Endothelial cell of umbilical vein (primary cell): ENCODE results near the gene CYP4F22. TPM values are rescaled to one million over a fixed set of nuclear protein-coding genes. Genes with fewer than 3 reads are reported as not detected.

ENCODE experiments used
- BruUV-seq: library from RNA; stranded (reverse); fragments of 400-500 nt; replicated peaks from 2 replicates; lab custom pipeline; 2021; lab: Mats Ljungman, UMichigan
- CTCF ChIA-PET: fragments of 300-600, 350-600 bp; sonication (Branson Sonifier 250); formaldehyde crosslinking; loops from one replicate; lab custom pipeline; 2021; ENCODE audit warnings: antibody characterized with exemption, inconsistent platforms; lab: Charles Lee
- POLR2A ChIA-PET: fragments of 300-600, 350-600 bp; sonication (Branson Sonifier 250); formaldehyde crosslinking; loops from one replicate; lab custom pipeline; 2021; ENCODE audit warnings: antibody characterized with exemption, inconsistent platforms; lab: Charles Lee
- DNase-seq: peaks from one replicate; pipeline ENCODE4 v3.0.0-alpha.2; 2011; ENCODE audit warnings: low read depth, low spot score
- FAIRE-seq: peaks from 2 replicates; lab custom pipeline; 2011; peaks lifted over from hg19 to GRCh38; lab: Jason Lieb, UNC
- H2AFZ ChIP-seq: 2 replicates; pipeline ENCODE4 v1.6.0; 2012; ENCODE audit warnings: low read depth, low read length, control low read depth, inconsistent platforms
- H3K27ac ChIP-seq: 2 replicates; pipeline ENCODE4 v1.5.1; 2011; ENCODE audit warnings: low read depth, mild to moderate bottlenecking, control low read depth, low read length, moderate library complexity; ENCODE audit not compliant: insufficient read depth
- H3K27me3 ChIP-seq, 2 experiments: 2 replicates each; pipeline versions ENCODE4 v1.6.0 to v1.6.1; 2011; ENCODE audit warnings: low read length in 2 of 2, mixed read lengths in 1 of 2; ENCODE audit not compliant: control insufficient read depth in 2 of 2, insufficient read depth in 2 of 2
- H3K36me3 ChIP-seq, 2 experiments: 2 replicates in 1 of 2; 3 replicates in 1 of 2; pipeline ENCODE4 v1.5.1; 2011; ENCODE audit warnings: low read length in 2 of 2, mild to moderate bottlenecking in 1 of 2, moderate library complexity in 1 of 2; ENCODE audit not compliant: control insufficient read depth in 2 of 2, insufficient read depth in 2 of 2; ENCODE audit errors: extremely low read depth in 1 of 2
- H3K4me1 ChIP-seq: 3 replicates; pipeline ENCODE4 v1.5.1; 2011; ENCODE audit warnings: mild to moderate bottlenecking, low read length; ENCODE audit not compliant: control insufficient read depth, insufficient read depth; ENCODE audit errors: extremely low read depth
- H3K4me2 ChIP-seq: 2 replicates; pipeline ENCODE4 v1.6.1; 2011; ENCODE audit warnings: low read length, control low read depth, mixed read lengths; ENCODE audit not compliant: insufficient read depth
- H3K4me3 ChIP-seq, 3 experiments: fragments of 200-600 bp in 1 of 3; sonication (generic), shearing (Covaris generic) in 1 of 3; replicated peaks in 1 of 3; 2 replicates each; pipeline ENCODE4 v1.5.1; 2011 to 2016; ENCODE audit warnings: control low read depth in 3 of 3, low read length in 3 of 3, mild to moderate bottlenecking in 2 of 3, inconsistent platforms in 1 of 3, low read depth in 1 of 3, moderate library complexity in 1 of 3; ENCODE audit not compliant: insufficient read depth in 1 of 3
- H3K79me2 ChIP-seq: 2 replicates; pipeline ENCODE4 v1.6.0; 2012; ENCODE audit warnings: low read length, inconsistent platforms; ENCODE audit not compliant: control insufficient read depth, insufficient read depth
- H3K9ac ChIP-seq: replicated peaks from 2 replicates; pipeline ENCODE3; 2011; ENCODE audit warnings: low read length, control low read depth; ENCODE audit not compliant: insufficient read depth; ENCODE audit errors: extremely low read depth
- H3K9me1 ChIP-seq: replicated peaks from 3 replicates; pipeline ENCODE4 v1.6.0; 2011; ENCODE audit warnings: mild to moderate bottlenecking, low read length; ENCODE audit not compliant: control insufficient read depth, insufficient read depth; ENCODE audit errors: extremely low read depth
- H3K9me3 ChIP-seq: replicated peaks from 2 replicates; pipeline ENCODE4 v1.5.1; 2012; ENCODE audit warnings: low read length, inconsistent platforms; ENCODE audit not compliant: control insufficient read depth, insufficient read depth
- H4K20me1 ChIP-seq: replicated peaks from 2 replicates; pipeline ENCODE3; 2011; ENCODE audit warnings: mild to moderate bottlenecking, low read length; ENCODE audit not compliant: control insufficient read depth, insufficient read depth; ENCODE audit errors: extremely low read depth
- CTCF ChIP-seq, 2 donors: IDR thresholded peaks; 1 replicate in 1 of 2; 2 replicates in 1 of 2; pipeline ENCODE4 v1.5.1; 2011; ENCODE audit warnings: low read length in 2 of 2, mild to moderate bottlenecking in 2 of 2, moderate library complexity in 2 of 2, control low read depth in 1 of 2, inconsistent platforms in 1 of 2, low read depth in 1 of 2; ENCODE audit not compliant: insufficient read depth in 1 of 2; ENCODE audit errors: extremely low read depth in 1 of 2
- EZH2 ChIP-seq: IDR thresholded peaks from 2 replicates; pipeline ENCODE4 v1.6.1; 2012; ENCODE audit warnings: borderline replicate concordance, low read depth, mild to moderate bottlenecking, moderate library complexity, low read length, inconsistent platforms; ENCODE audit not compliant: severe bottlenecking
- FOS ChIP-seq: IDR thresholded peaks from 2 replicates; pipeline ENCODE4 v1.6.1; 2011; ENCODE audit warnings: mild to moderate bottlenecking, low read length, moderate library complexity, borderline replicate concordance; ENCODE audit not compliant: insufficient read depth
- GATA2 ChIP-seq: IDR thresholded peaks from 2 replicates; pipeline ENCODE4 v1.7.0; 2011; ENCODE audit warnings: low read depth, mild to moderate bottlenecking, moderate library complexity, mixed read lengths, low read length; ENCODE audit not compliant: insufficient read length, insufficient read depth
- JUN ChIP-seq: IDR thresholded peaks from 2 replicates; pipeline ENCODE4 v1.6.1; 2011; ENCODE audit warnings: borderline replicate concordance, low read depth; ENCODE audit not compliant: insufficient read length, insufficient read depth
- MAX ChIP-seq: IDR thresholded peaks from 2 replicates; pipeline ENCODE4 v1.6.1; 2011; ENCODE audit not compliant: insufficient read depth, insufficient read length
- MYC ChIP-seq: IDR thresholded peaks from one replicate; pipeline ENCODE4 v1.6.1; 2011; ENCODE audit warnings: mild to moderate bottlenecking, low read depth, low read length
- POLR2A ChIP-seq: IDR thresholded peaks from 2 replicates; pipeline ENCODE4 v1.6.1; 2012; ENCODE audit warnings: low read depth, mild to moderate bottlenecking, control low read depth, low read length
- POLR2AphosphoS5 ChIP-seq: IDR thresholded peaks from 2 replicates; pipeline ENCODE4 v1.6.1; 2012; ENCODE audit warnings: low read depth, mild to moderate bottlenecking, control low read depth, low read length, moderate library complexity; ENCODE audit not compliant: insufficient read depth
- dilution Hi-C: fragments of 300-500 bp; cut with MboI; formaldehyde crosslinking; loops from one replicate; pipeline ENCODE4 v1.15.0; 2019; ENCODE audit warnings: low sequenced_read_pairs; ENCODE audit not compliant: extremely low pct_ligation_motif_present
- intact Hi-C: fragments of 100-400 bp; cut with micrococcal nuclease; formaldehyde crosslinking; loops from one replicate; pipeline ENCODE4 v1.10.0; 2022
- polyA plus RNA-seq, 4 experiments: library from polyadenylated mRNA; depleted of rRNA in 3 of 4; stranded (reverse) in 3 of 4; unstranded in 1 of 4; fragments of >200 nt; gene quantifications; 2 replicates each; pipeline versions ENCODE4 v1.2.1 to v1.2.3, GENCODE V29; 2011 to 2012; ENCODE audit warnings: missing spikeins in 1 of 4
- total RNA-seq: library from RNA; stranded (reverse); gene quantifications from 2 replicates; pipeline ENCODE4 v1.2.3, GENCODE V29; 2021

CYP4F22 gene
- total and polyA plus RNA-seq, 2 donors (not counting 3 experiments of a cell fraction or from before 2014, with no cell fraction given), result not detected

GRCh38 chr19:15495151-15495550 is 13.2 kb upstream of the CYP4F22 start:
- H3K9me1 ChIP-seq, result no peaks in the 10 kb centered on the region
- no peaks in the 10 kb centered on the region for H4K20me1 ChIP-seq
- no peak overlapping the region for H3K27ac ChIP-seq
- no peaks in the 10 kb centered on the region for H3K79me2 ChIP-seq
- no peaks in the 10 kb centered on the region for H3K36me3 ChIP-seq
- no peak overlapping the region for H3K9ac ChIP-seq
- no peak overlapping the region for H3K4me2 ChIP-seq
- H2AFZ ChIP-seq, result no peak overlapping the region
- CTCF ChIA-PET, result no interaction called here
- no peak overlapping the region for H3K4me3 ChIP-seq
- no peaks in the 10 kb centered on the region for H3K27me3 ChIP-seq
- DNase-seq (no peak), FAIRE-seq (no peak)
- BruUV-seq, result no TSS peak
- dilution Hi-C loops (no loop called here), intact Hi-C loops (no loop called here)
- no peaks in the 10 kb centered on the region for H3K4me1 ChIP-seq
- TF ChIP-seq MYC, result no peak
- TF ChIP-seq POLR2A, result no peak
- no peak for TF ChIP-seq GATA2
- TF ChIP-seq JUN, result no peak
- TF ChIP-seq POLR2AphosphoS5, result no peak
- no peak for TF ChIP-seq EZH2
- no peak for TF ChIP-seq CTCF (IDR thresholded peaks at IDR 0.05; ENCODE audit: extremely low read depth in 1 of 2, insufficient read depth in 1 of 2, low read depth in 1 of 2, low read length in 2 of 2)
- no peak for TF ChIP-seq FOS
- no peak for TF ChIP-seq MAX
- no peaks in the 10 kb centered on the region for H3K9me3 ChIP-seq
- POLR2A ChIA-PET, result no interaction called here
